ENCODE measurements around the gene TUBA4B. TPM values are rescaled to one million over a fixed set of nuclear protein-coding genes. Genes with fewer than 3 reads are reported as not detected.
"Not testable (repeated sequence)": the region's sequence is repeated elsewhere in the genome, so short reads cannot be mapped to it uniquely, and the experiment has no call there.

TUBA4B gene
- total RNA-seq, 1 donor from 2014 or later: not detected

GRCh38 chr2:219284501-219285372 is 31.7 kb downstream of the TUBA4B start:
- no peak for ATAC-seq
- intact Hi-C loops (cut with DNase I): loop anchor here (10.0 kb wide), 1 partner anchor 220 kb away; no protein-coding TSS in a partner anchor
- no peak for DNase-seq (ENCODE audit: missing footprints)

- ATAC-seq (no peak), DNase-seq (ENCODE audit: missing footprints) (no peak)
- intact Hi-C loops (cut with DNase I): loop anchor here (10.0 kb wide), 1 partner anchor 219 kb away; no protein-coding TSS in a partner anchor
Observed at GRCh38 chr2:219285373-219285735, 32.3 kb downstream of the TUBA4B start.

DNA sequence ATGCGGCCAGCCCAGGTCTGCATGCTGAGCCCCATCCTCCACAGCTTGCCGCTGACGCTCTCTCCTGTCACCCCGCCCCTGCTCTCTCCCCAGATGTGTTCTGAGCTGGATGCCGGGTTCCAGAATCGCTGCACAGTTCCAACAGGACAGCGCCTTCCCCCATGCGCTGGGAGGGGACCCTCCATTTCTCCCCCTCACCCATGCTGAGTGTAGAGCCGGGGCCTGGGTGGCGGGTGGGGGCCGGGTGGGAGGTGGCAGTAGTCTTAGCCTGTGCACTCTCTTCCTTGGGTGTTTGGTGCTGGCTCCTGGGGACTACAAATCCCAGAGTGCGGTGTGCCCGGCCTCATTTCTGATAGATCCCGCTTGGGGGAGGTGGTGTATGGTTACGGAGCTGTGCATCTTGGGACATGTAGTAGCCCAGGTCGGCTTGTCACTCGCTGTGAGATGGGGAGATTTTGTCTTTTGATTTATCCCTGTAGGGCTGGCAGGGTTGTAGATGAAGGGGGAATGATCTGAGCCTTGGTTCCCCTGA is 32.9 kb downstream of the TUBA4B start:
- intact Hi-C loops (cut with DNase I): loop anchor here (10.0 kb wide), 1 partner anchor 219 kb away; no protein-coding TSS in a partner anchor
- peak; percentile 48 for ATAC-seq
- DNase-seq (ENCODE audit: missing footprints): no peak

GRCh38 chr2:219286436-219287115 is 33.5 kb downstream of the TUBA4B start:
- DNase-seq (ENCODE audit: missing footprints): no peak
- intact Hi-C loops (cut with DNase I): loop anchor here (10.0 kb wide), 1 partner anchor 218 kb away; no protein-coding TSS in a partner anchor
- ATAC-seq: no peak

- intact Hi-C loops (cut with DNase I): loop anchor here (10.0 kb wide), 1 partner anchor 218 kb away; no protein-coding TSS in a partner anchor
- not testable (repeated sequence) for ATAC-seq; DNase-seq (ENCODE audit: missing footprints)
Observed at GRCh38 chr2:219287116-219287440, 34.0 kb downstream of the TUBA4B start.

GRCh38 chr2:219287580-219288265 is 34.7 kb downstream of the TUBA4B start:
- DNase-seq (ENCODE audit: missing footprints): no peak
- intact Hi-C loops (cut with DNase I): loop anchor here (10.0 kb wide), 1 partner anchor 217 kb away; no protein-coding TSS in a partner anchor
- no peak for ATAC-seq

DNA sequence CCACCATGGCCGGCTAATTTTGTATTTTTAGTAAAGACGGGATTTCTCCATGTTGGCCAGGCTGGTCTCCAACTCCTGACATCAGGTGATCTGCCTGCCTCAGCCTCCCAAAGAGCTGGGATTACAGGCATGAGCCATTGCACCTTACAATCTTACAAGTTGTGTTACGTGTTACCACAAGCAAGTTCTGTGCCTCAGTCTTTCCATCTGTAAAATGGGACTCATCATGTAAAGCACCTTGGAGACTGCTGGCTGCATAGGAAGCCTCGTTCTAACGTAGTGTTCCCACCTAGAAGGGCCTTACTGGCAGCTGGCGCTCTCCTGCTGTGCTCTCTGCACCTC is 36.1 kb downstream of the TUBA4B start:
- intact Hi-C loops (cut with DNase I): loop anchor here (10.0 kb wide), 1 partner anchor 216 kb away; no protein-coding TSS in a partner anchor
- DNase-seq (ENCODE audit: missing footprints) (no peak), ATAC-seq (no peak)

DNA sequence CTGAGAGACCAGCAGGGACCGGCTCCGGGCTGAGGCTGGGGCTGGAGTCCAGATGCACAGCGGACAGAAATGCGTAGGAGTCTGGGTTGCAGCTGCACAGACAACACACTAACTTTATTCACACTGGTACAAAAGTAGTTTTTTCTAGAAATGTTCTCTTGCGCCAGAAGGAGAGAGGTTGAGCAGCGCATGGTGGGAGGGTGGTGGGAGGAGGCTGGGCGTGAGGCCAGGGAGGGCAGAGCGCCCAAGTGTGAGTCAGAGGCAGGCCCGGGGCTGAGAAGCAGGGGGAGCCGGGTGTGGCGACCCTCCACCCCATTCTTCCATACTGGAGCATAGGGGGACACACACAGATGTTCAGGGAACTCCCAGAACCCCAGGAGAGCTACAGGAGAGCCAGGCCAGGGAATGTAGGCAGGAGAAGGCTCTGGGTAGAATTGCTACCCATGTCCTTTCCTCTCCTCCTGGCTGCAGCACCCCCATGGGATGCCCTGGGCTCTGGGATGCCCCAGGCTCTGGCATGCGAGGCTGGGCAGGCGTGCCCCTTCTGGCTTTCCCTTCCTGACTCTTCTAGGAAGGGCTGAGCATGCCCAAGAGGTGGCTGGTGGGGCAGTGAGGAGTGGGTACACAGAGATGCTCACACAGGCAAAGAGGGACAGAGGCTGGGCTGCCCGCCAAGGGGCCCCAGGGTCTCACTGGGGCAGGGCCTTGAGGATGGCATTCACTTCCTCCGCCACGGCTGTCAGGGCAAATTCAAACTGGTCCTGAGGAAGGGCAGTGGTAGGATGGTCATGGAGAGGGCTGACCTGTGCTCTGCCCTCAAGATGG is 36.7 kb downstream of the TUBA4B start:
- ATAC-seq (peak; percentile 78), DNase-seq (ENCODE audit: missing footprints) (peak; percentile 87)
- intact Hi-C loops (cut with DNase I): loop anchor here (10.0 kb wide), 1 partner anchor 215 kb away; no protein-coding TSS in a partner anchor

- intact Hi-C loops (cut with DNase I): no loop called here
- no peak for ATAC-seq
- DNase-seq (ENCODE audit: missing footprints): no peak
Observed at GRCh38 chr2:219290381-219291171, 37.5 kb downstream of the TUBA4B start.

DNA sequence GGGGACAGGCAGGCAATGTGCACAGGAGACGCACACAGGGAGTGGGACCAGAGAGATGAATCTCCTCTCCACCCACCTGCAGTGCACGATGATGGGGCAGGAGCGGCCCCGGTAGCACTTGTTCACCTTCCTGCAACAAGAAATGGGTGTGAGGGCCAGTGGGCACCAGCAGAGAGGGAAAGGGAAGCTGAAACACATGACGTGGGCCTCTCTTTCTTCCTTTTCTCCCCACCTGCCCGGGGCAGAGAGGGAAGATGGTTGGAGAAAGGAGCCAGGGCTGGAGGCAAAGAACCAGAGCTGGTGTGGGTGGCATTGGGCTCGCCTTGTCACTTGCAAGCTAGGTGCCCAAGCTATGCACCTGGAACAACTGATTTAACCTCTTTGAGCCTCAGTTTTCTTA is 38.4 kb downstream of the TUBA4B start:
- ATAC-seq (no peak), DNase-seq (ENCODE audit: missing footprints) (no peak)
- intact Hi-C loops (cut with DNase I): no loop called here

DNA sequence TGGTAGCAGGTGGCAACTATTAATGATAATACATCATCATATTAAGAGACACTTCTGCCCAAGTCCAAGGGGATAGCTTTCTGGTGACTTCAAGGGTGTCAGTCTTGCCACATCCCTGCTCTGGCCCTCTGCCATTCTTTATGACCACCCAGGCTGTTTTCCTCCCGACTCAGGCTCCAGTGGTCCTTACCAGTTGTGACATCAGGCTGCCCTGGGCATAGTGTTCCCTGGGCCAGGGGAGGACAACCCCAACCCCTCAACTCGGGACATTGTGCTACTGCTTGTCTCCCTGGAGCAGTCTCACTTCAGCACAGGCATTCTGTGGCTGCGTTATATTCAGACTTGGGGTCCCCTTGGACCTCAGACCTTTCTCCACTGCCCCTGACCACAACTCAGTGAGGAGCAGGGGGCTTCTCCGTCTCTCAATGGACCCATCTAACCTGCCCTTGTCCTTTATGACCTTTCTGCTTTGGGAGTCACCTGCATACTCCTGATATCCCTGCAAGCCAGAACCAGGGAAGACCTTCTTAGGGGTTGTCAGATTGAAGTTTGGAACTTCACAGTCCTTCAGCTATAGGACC is 39.0 kb downstream of the TUBA4B start:
- no peak for ATAC-seq
- intact Hi-C loops (cut with DNase I): no loop called here
- no peak for DNase-seq (ENCODE audit: missing footprints)

DNA sequence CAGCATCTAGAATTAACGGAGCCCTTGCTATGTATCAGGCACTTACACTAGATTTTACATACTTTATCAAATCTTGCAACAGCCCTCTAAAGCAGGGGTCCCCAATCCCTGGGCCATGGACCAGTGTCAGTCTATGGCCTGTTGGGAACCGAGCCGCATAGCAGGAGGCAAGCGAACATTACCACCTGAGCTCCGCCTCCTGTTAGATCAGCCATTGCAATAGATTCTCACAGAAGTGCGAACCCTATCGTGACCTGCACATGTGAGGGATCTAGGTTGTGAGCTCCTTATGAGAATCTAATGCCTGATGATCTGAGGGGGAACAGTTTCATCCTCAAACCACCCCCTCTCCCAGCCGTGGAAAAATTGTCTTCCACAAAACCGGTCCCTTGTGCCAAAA is 39.6 kb downstream of the TUBA4B start:
- ATAC-seq (no peak), DNase-seq (ENCODE audit: missing footprints) (no peak)
- intact Hi-C loops (cut with DNase I): no loop called here

DNA sequence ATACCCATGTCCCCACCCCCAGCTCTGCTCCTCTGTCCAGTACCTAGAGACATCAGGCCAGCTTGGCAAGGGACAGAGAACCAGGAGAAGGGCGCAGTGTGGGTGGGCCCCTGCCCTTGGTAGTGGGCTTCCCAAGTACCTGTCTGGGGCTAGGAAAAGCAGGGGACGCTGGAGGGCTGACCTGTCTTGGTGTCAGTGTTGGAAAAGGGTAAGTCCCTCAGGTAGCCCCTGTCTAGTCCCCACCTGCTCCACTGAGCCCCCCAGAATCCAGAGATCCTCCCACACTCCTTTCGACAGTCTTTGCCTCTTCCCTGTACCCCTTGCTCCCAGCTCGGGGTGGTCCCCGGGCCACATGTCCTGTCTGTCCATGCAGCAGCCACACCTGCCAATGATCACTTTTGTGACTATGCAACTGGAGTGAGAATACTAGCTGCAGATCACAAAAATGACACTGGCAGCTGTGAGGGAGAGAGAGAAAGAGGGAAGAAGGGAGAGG is 40.7 kb downstream of the TUBA4B start:
- no peak for ATAC-seq

GRCh38 chr2:219294356-219295351 is 41.6 kb downstream of the TUBA4B start:
- ATAC-seq: peak; percentile 92
- intact Hi-C loops (cut with DNase I): loop anchor here (1.0 to 5.0 kb wide), 4 partner anchors 15 to 237 kb away; partner anchors contain the start of genes DNAJB2, NHEJ1, TUBA4A and TUBA4B
- peak; percentile 96 for DNase-seq (ENCODE audit: missing footprints)

More for the DNA sequence above, 40.7 kb downstream of the TUBA4B start:
- no peak for DNase-seq (ENCODE audit: missing footprints)
- intact Hi-C loops (cut with DNase I): loop anchor here (1.0 to 2.0 kb wide), 3 partner anchors 14 to 133 kb away; partner anchors contain the start of genes DNAJB2, NHEJ1, TUBA4A and TUBA4B

DNA sequence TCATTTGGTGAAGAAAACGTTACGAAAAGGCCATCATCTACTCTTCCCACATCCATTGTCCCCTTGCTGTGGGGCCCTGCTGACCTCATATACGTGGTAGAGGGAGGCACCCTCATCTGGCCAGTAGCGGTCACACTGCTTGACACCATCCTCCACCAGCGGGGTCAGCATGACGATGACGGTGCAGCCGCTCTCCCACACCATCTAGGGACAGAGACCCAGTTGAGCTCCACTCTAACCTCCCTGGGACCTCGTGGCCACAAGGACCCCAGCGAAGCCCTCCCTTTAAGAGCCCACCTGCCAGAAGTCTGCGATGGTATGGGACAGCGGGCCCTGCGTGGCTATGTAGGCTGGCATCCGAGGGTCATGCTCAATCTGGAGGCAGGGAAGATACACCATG is 43.1 kb downstream of the TUBA4B start:
- ATAC-seq (no peak), DNase-seq (ENCODE audit: missing footprints) (no peak)
- intact Hi-C loops (cut with DNase I): loop anchor here (5.0 kb wide), 1 partner anchor 239 kb away; no protein-coding TSS in a partner anchor
